Fibroblast of lung (primary cell): ENCODE measurements around the gene MEMO1. TPM values are rescaled to one million over a fixed set of nuclear protein-coding genes. Genes with fewer than 3 reads are reported as not detected.

ENCODE experiments used
- DNase-seq, 2 donors: peaks; one replicate each; pipeline versions ENCODE4 v3.0.0 to v3.0.0-alpha.2; 2010; ENCODE audit warnings: low read depth in 2 of 2
- H2AFZ ChIP-seq: 2 replicates; pipeline ENCODE4 v1.5.1; 2012; ENCODE audit warnings: low read length, control low read depth, inconsistent platforms
- H3K27ac ChIP-seq: 2 replicates; pipeline ENCODE4 v1.5.1; 2011; ENCODE audit warnings: low read length, control low read depth; ENCODE audit not compliant: insufficient read depth
- H3K27me3 ChIP-seq: 2 replicates; pipeline ENCODE4 v1.5.1; 2011; ENCODE audit warnings: mild to moderate bottlenecking, low read length; ENCODE audit not compliant: control insufficient read depth, insufficient read depth
- H3K36me3 ChIP-seq: 2 replicates; pipeline ENCODE4 v1.5.1; 2011; ENCODE audit warnings: low read length; ENCODE audit not compliant: control insufficient read depth, insufficient read depth
- H3K4me1 ChIP-seq: 2 replicates; pipeline ENCODE4 v1.5.1; 2011; ENCODE audit warnings: low read length; ENCODE audit not compliant: control insufficient read depth, insufficient read depth; ENCODE audit errors: extremely low read depth
- H3K4me2 ChIP-seq: 2 replicates; pipeline ENCODE4 v1.5.1; 2011; ENCODE audit warnings: low read length, control low read depth; ENCODE audit not compliant: insufficient read depth; ENCODE audit errors: extremely low read depth
- H3K4me3 ChIP-seq, 4 experiments: fragments of 200-600 bp in 1 of 4; sonication (generic) in 1 of 4; replicated peaks in 1 of 4; 2 replicates each; pipeline ENCODE4 v1.5.1; 2011 to 2016; ENCODE audit warnings: low read length in 4 of 4, low read depth in 3 of 4, mild to moderate bottlenecking in 3 of 4, control low read depth in 2 of 4, inconsistent platforms in 1 of 4, mixed read lengths in 1 of 4; ENCODE audit not compliant: insufficient read depth in 1 of 4; ENCODE audit errors: control extremely low read depth in 1 of 4
- H3K79me2 ChIP-seq: 2 replicates; pipeline ENCODE4 v1.5.1; 2012; ENCODE audit warnings: mild to moderate bottlenecking, low read length, inconsistent platforms; ENCODE audit not compliant: control insufficient read depth, insufficient read depth
- H3K9ac ChIP-seq: 2 replicates; pipeline ENCODE4 v1.5.1; 2011; ENCODE audit warnings: mild to moderate bottlenecking, low read length, control low read depth; ENCODE audit not compliant: insufficient read depth
- H3K9me3 ChIP-seq: 2 replicates; pipeline ENCODE4 v1.5.1; 2012; ENCODE audit warnings: low read depth, low read length; ENCODE audit not compliant: control insufficient read depth, insufficient read depth
- H4K20me1 ChIP-seq: 2 replicates; pipeline ENCODE4 v1.5.1; 2011; ENCODE audit warnings: low read length; ENCODE audit not compliant: control insufficient read depth, insufficient read depth; ENCODE audit errors: extremely low read depth
- EZH2 ChIP-seq: IDR thresholded peaks from 2 replicates; pipeline ENCODE4 v1.5.1; 2012; ENCODE audit warnings: low read length, control low read depth, mild to moderate bottlenecking; ENCODE audit errors: missing control alignments
- polyA plus RNA-seq, 2 donors: library from polyadenylated mRNA; depleted of rRNA in 1 of 2; stranded (reverse) in 1 of 2; unstranded in 1 of 2; fragments of >200 nt; gene quantifications; 2 replicates each; pipeline ENCODE4 v1.2.1, GENCODE V29; 2011 to 2012; ENCODE audit warnings: missing spikeins in 1 of 2
- total RNA-seq: library from RNA; depleted of rRNA; stranded (reverse); fragments of >200 nt; gene quantifications from 2 replicates; pipeline ENCODE4 v1.2.1, GENCODE V29; 2014
- TF ChIP-seq, protein P1 (sequence below), 2 donors: IDR thresholded peaks in 1 of 2; conservative IDR thresholded peaks in 1 of 2; 1 replicate in 1 of 2; 2 replicates in 1 of 2; pipeline ENCODE4 v1.5.1; 2011 to 2012; ENCODE audit warnings: low read length in 2 of 2, control low read depth in 1 of 2, inconsistent platforms in 1 of 2, low read depth in 1 of 2, mild to moderate bottlenecking in 1 of 2

MEMO1 gene
- total and polyA plus RNA-seq, 2 donors (not counting 1 experiment from before 2014, with no cell fraction given): 34.0 to 64.2 TPM

- Histone ChIP-seq H3K4me3 (no peak overlapping the region), H3K4me1 (no peaks in the 10 kb centered on the region), H3K27me3 (no peaks in the 10 kb centered on the region), H4K20me1 (no peaks in the 10 kb centered on the region), H2AFZ (no peak overlapping the region), H3K79me2 (peaks cover 24% of the 10 kb centered on the region), H3K9me3 (no peaks in the 10 kb centered on the region), H3K27ac (no peak overlapping the region), H3K9ac (no peak overlapping the region), H3K4me2 (no peak overlapping the region), H3K36me3 (no peaks in the 10 kb centered on the region)
- no peak for DNase-seq
- no peak for TF ChIP-seq EZH2
- TF ChIP-seq, protein P1, sequence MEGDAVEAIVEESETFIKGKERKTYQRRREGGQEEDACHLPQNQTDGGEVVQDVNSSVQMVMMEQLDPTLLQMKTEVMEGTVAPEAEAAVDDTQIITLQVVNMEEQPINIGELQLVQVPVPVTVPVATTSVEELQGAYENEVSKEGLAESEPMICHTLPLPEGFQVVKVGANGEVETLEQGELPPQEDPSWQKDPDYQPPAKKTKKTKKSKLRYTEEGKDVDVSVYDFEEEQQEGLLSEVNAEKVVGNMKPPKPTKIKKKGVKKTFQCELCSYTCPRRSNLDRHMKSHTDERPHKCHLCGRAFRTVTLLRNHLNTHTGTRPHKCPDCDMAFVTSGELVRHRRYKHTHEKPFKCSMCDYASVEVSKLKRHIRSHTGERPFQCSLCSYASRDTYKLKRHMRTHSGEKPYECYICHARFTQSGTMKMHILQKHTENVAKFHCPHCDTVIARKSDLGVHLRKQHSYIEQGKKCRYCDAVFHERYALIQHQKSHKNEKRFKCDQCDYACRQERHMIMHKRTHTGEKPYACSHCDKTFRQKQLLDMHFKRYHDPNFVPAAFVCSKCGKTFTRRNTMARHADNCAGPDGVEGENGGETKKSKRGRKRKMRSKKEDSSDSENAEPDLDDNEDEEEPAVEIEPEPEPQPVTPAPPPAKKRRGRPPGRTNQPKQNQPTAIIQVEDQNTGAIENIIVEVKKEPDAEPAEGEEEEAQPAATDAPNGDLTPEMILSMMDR (conservative IDR thresholded peaks at IDR 0.05 in 1 of 2, IDR thresholded peaks at IDR 0.05 in 1 of 2; ENCODE audit: low read depth in 1 of 2, low read length in 2 of 2): no peak
Measured at GRCh38 chr2:31940920-31941319, 69.9 kb downstream of the MEMO1 start.

GRCh38 chr2:31937741-31938140, 73.1 kb downstream of the MEMO1 start:
- H3K4me2 ChIP-seq: no peak overlapping the region

GRCh38 chr2:31935370-31935769, 75.4 kb downstream of the MEMO1 start:
- no peak for TF ChIP-seq EZH2
- TF ChIP-seq, protein P1 (conservative IDR thresholded peaks at IDR 0.05 in 1 of 2, IDR thresholded peaks at IDR 0.05 in 1 of 2; ENCODE audit: low read depth in 1 of 2, low read length in 2 of 2): no peak
- Histone ChIP-seq H3K27me3 (no peaks in the 10 kb centered on the region), H3K4me1 (no peaks in the 10 kb centered on the region), H3K79me2 (peaks cover 3% of the 10 kb centered on the region), H2AFZ (no peak overlapping the region), H3K4me2 (no peak overlapping the region), H3K27ac (no peak overlapping the region), H3K4me3 (no peak overlapping the region), H3K9ac (no peak overlapping the region), H4K20me1 (no peaks in the 10 kb centered on the region), H3K36me3 (no peaks in the 10 kb centered on the region), H3K9me3 (no peaks in the 10 kb centered on the region)
- DNase-seq: no peak

More at GRCh38 chr2:31937741-31938140, 73.1 kb downstream of the MEMO1 start:
- TF ChIP-seq EZH2: no peak
- TF ChIP-seq, protein P1 (conservative IDR thresholded peaks at IDR 0.05 in 1 of 2, IDR thresholded peaks at IDR 0.05 in 1 of 2; ENCODE audit: low read depth in 1 of 2, low read length in 2 of 2): no peak
- H3K4me3 ChIP-seq: no peak overlapping the region
- H3K4me1 ChIP-seq: no peaks in the 10 kb centered on the region
- no peaks in the 10 kb centered on the region for H3K9me3 ChIP-seq
- H3K27ac ChIP-seq: no peak overlapping the region
- H3K9ac ChIP-seq: no peak overlapping the region
- H3K27me3 ChIP-seq: no peaks in the 10 kb centered on the region
- H2AFZ ChIP-seq: no peak overlapping the region
- H4K20me1 ChIP-seq: no peaks in the 10 kb centered on the region
- H3K79me2 ChIP-seq: peaks cover 3% of the 10 kb centered on the region
- H3K36me3 ChIP-seq: no peaks in the 10 kb centered on the region
- DNase-seq: peak in 1 of 2 donors; percentile 67
